Glutamatergic neuron (in vitro differentiated cells): ENCODE results near the gene PCDHGA2. TPM values are rescaled to one million over a fixed set of nuclear protein-coding genes. Genes with fewer than 3 reads are reported as not detected.
"Not testable (repeated sequence)": the region's sequence is repeated elsewhere in the genome, so short reads cannot be mapped to it uniquely, and the experiment has no call there.

Experiments
- DNase-seq: peaks from one replicate; pipeline ENCODE4 v3.0.0; 2022
- H3K27ac Mint-ChIP-seq: one replicate; pipeline ENCODE4 v1.8.0; 2020; ENCODE audit warnings: mild to moderate bottlenecking, mixed read lengths, inconsistent platforms; ENCODE audit not compliant: unreplicated experiment
- H3K27me3 Mint-ChIP-seq: one replicate; pipeline ENCODE4 v1.8.0; 2020; ENCODE audit warnings: mild to moderate bottlenecking, moderate library complexity, mixed read lengths, inconsistent platforms; ENCODE audit not compliant: unreplicated experiment
- H3K36me3 Mint-ChIP-seq: one replicate; pipeline ENCODE4 v1.8.0; 2020; ENCODE audit warnings: mild to moderate bottlenecking, mixed read lengths, inconsistent platforms; ENCODE audit not compliant: unreplicated experiment
- H3K4me1 Mint-ChIP-seq: one replicate; pipeline ENCODE4 v1.8.0; 2020; ENCODE audit warnings: mild to moderate bottlenecking, low read depth, mixed read lengths, inconsistent platforms; ENCODE audit not compliant: unreplicated experiment
- H3K4me3 Mint-ChIP-seq: one replicate; pipeline ENCODE4 v1.8.0; 2020; ENCODE audit warnings: mild to moderate bottlenecking, mixed read lengths, inconsistent platforms; ENCODE audit not compliant: unreplicated experiment
- H3K9me3 Mint-ChIP-seq: one replicate; pipeline ENCODE4 v1.8.0; 2020; ENCODE audit warnings: mild to moderate bottlenecking, moderate library complexity, mixed read lengths, inconsistent platforms; ENCODE audit not compliant: unreplicated experiment
- total RNA-seq: library from RNA; stranded (reverse); fragmentation: NEBNext Ultra II Directional; extraction: Animal tissue kit (Norgen Biotek cat#: 25700); gene quantifications from one replicate; pipeline ENCODE4 v1.2.1, GENCODE V29; 2021; ENCODE audit not compliant: unreplicated experiment
- TF ChIP-seq, protein P1 (sequence below): fragments of 200-600 bp; sonication (generic); IDR thresholded peaks from one replicate; pipeline ENCODE4 v1.5.0; 2021; ENCODE audit not compliant: partially characterized antibody, unreplicated experiment

The PCDHGA2 gene
- total RNA-seq, 1 donor from 2014 or later: 3.0 TPM

DNA sequence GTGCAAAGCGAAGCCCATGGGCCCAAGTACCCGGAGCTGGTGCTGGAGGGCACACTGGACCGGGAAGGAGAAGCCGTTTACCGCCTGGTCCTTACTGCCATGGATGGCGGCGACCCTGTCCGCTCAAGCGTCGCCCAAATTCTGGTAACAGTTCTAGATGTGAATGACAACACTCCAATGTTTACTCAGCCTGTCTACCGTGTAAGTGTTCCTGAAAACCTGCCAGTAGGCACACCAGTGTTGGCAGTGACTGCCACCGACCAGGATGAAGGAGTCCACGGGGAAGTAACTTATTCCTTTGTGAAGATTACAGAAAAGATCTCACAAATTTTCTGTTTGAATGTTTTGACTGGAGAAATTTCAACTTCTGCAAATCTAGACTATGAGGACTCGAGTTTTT is 36.1 kb downstream of the PCDHGA2 start:
- Mint-ChIP-seq H3K27me3 (no peaks in the 10 kb centered on the region), H3K4me1 (no peaks in the 10 kb centered on the region), H3K4me3 (no peak overlapping the region), H3K9me3 (peaks cover 21% of the 10 kb centered on the region), H3K27ac (no peak overlapping the region), H3K36me3 (peaks cover 55% of the 10 kb centered on the region)
- TF ChIP-seq, protein P1, sequence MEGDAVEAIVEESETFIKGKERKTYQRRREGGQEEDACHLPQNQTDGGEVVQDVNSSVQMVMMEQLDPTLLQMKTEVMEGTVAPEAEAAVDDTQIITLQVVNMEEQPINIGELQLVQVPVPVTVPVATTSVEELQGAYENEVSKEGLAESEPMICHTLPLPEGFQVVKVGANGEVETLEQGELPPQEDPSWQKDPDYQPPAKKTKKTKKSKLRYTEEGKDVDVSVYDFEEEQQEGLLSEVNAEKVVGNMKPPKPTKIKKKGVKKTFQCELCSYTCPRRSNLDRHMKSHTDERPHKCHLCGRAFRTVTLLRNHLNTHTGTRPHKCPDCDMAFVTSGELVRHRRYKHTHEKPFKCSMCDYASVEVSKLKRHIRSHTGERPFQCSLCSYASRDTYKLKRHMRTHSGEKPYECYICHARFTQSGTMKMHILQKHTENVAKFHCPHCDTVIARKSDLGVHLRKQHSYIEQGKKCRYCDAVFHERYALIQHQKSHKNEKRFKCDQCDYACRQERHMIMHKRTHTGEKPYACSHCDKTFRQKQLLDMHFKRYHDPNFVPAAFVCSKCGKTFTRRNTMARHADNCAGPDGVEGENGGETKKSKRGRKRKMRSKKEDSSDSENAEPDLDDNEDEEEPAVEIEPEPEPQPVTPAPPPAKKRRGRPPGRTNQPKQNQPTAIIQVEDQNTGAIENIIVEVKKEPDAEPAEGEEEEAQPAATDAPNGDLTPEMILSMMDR: no peak
- no peak for DNase-seq

DNA sequence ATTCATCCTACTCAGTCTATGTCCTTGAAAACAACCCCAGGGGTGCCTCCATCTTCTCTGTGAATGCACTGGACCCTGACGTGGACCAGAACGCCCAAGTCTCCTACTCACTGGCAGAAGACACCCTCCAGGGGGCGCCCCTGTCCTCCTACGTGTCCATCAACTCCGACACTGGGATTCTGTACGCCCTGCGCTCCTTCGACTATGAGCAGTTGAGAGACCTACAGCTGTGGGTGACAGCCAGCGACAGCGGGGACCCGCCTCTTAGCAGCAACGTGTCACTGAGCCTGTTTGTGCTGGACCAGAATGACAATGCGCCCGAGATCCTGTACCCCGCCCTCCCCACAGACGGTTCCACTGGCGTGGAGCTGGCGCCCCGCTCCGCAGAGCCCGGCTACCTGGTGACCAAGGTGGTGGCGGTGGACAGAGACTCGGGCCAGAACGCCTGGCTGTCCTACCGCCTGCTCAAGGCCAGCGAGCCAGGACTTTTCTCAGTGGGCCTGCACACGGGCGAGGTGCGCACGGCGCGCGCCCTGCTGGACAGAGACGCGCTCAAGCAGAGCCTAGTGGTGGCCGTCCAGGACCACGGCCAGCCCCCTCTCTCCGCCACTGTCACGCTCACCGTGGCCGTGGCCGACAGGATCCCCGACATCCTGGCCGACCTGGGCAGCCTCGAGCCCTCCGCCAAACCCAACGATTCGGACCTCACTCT is 37.0 kb downstream of the PCDHGA2 start:
- not testable (repeated sequence) for DNase-seq, H3K4me3 Mint-ChIP-seq, H3K27me3 Mint-ChIP-seq, H3K4me1 Mint-ChIP-seq, H3K27ac Mint-ChIP-seq
- peaks cover 46% of the 10 kb centered on the region for H3K36me3 Mint-ChIP-seq
- peaks cover 18% of the 10 kb centered on the region for H3K9me3 Mint-ChIP-seq

DNA sequence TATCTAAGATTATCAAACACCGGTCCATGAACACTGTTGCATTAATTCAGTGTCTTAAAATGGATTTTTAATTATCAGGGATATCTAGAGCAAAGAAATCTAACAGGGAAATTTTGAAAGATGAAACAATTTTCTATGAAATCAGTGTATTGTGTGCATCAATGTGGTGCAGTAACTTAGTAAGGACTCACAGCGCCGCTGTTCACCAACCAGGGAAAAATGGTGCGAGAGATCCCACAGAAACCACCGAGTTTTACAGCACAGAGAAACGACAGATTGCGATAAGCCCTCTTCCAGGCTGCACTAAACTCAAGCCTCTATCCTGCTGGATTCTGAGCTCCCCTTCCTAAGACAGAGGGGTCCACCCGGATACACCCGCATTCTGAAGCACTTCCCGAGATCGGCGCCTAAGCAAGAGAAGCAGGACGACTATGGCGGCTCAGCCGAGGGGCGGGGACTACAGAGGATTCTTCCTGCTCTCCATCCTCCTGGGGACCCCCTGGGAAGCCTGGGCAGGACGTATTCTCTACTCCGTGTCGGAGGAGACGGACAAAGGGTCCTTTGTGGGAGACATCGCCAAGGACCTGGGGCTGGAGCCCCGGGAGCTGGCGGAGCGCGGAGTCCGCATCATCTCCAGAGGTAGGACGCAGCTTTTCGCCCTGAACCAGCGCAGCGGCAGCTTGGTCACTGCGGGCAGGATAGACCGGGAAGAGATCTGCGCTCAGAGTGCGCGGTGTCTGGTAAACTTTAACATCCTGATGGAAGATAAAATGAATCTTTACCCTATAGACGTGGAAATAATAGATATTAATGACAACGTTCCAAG is 44.1 kb downstream of the PCDHGA2 start, which contains the start of gene PCDHGA7:
Gene PCDHGA7, plus strand, starts transcription at position 274 of the 826 bp plus-strand sequence. Its CDS starts 158 bp downstream, at position 432.
- Mint-ChIP-seq H3K27ac (no peak within 1 kb of the TSS), H3K4me1 (no peaks in the 10 kb centered on the region), H3K9me3 (peaks cover 20% of the 10 kb centered on the region), H3K27me3 (no peaks in the 10 kb centered on the region), H3K4me3 (peak within 1 kb of the TSS; percentile 38), H3K36me3 (peaks cover 55% of the 10 kb centered on the region)
- TF ChIP-seq, protein P1: no peak
- DNase-seq: no peak

DNA sequence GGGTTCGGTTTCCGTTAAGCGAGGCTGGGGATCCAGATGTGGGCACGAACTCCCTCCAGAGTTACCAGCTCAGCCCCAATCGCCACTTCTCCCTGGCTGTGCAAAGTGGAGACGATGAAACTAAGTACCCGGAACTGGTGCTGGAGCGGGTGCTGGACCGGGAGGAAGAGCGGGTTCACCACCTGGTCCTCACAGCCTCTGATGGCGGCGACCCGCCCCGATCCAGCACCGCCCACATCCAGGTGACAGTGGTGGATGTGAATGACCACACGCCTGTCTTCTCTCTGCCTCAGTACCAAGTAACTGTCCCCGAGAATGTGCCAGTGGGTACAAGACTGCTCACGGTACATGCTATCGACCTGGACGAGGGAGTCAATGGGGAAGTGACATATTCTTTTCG is 44.8 kb downstream of the PCDHGA2 start:
- Mint-ChIP-seq H3K4me3 (no peak overlapping the region), H3K36me3 (peaks cover 58% of the 10 kb centered on the region), H3K27ac (no peak overlapping the region), H3K27me3 (no peaks in the 10 kb centered on the region), H3K9me3 (peaks cover 22% of the 10 kb centered on the region), H3K4me1 (no peaks in the 10 kb centered on the region)
- TF ChIP-seq, protein P1: no peak
- no peak for DNase-seq

DNA sequence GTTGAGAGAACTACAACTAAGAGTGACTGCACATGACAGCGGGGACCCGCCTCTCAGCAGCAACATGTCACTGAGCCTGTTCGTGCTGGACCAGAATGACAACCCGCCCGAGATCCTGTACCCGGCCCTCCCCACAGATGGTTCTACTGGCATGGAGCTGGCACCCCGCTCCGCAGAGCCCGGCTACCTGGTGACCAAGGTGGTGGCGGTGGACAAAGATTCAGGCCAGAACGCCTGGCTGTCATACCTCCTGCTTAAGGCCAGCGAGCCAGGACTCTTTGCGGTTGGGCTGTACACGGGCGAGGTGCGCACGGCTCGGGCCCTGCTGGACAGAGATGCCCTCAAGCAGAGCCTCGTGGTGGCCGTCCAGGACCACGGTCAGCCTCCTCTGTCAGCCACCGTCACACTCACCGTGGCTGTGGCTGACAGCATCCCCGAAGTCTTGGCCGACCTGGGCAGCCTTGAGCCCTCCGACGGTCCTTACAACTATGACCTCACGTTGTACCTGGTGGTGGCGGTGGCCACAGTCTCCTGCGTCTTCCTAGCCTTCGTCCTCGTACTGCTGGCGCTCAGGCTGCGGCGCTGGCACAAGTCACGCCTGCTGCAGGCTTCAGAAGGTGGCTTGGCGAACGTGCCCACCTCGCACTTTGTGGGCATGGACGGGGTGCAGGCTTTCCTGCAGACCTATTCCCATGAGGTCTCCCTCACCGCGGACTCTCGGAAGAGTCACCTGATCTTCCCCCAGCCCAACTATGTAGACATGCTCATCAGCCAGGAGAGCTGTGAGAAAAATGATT is 46.1 kb downstream of the PCDHGA2 start:
- no peak overlapping the region for H3K27ac Mint-ChIP-seq
- no peak for DNase-seq
- TF ChIP-seq, protein P1: no peak
- peaks cover 65% of the 10 kb centered on the region for H3K36me3 Mint-ChIP-seq
- peaks cover 1% of the 10 kb centered on the region for H3K4me1 Mint-ChIP-seq
- H3K9me3 Mint-ChIP-seq: peaks cover 31% of the 10 kb centered on the region
- H3K27me3 Mint-ChIP-seq: peaks cover 2% of the 10 kb centered on the region
- H3K4me3 Mint-ChIP-seq: no peak overlapping the region
